ENCODE results near the gene RAB27B. TPM values are rescaled to one million over a fixed set of nuclear protein-coding genes. Genes with fewer than 3 reads are reported as not detected.
"Not testable (repeated sequence)": the region's sequence is repeated elsewhere in the genome, so short reads cannot be mapped to it uniquely, and the experiment has no call there.

Gene RAB27B
- total RNA-seq, 1 donor from 2014 or later, result 5.0 TPM

GRCh38 chr18:54813977-54814565 lies 14.2 kb upstream of the RAB27B start:
- Mint-ChIP-seq H3K9me3 (no peaks in the 10 kb centered on the region), H3K27me3 (ENCODE audit: insufficient read depth, low read depth) (peaks cover 2% of the 10 kb centered on the region), H3K27ac (no peak overlapping the region), H3K4me3 (no peak overlapping the region), H3K36me3 (no peaks in the 10 kb centered on the region), H3K4me1 (no peaks in the 10 kb centered on the region)
- Histone ChIP-seq H4K20me1 (ENCODE audit: low read depth) (no peaks in the 10 kb centered on the region), H3K79me2 (ENCODE audit: low read depth) (no peaks in the 10 kb centered on the region), H3K9me3 (ENCODE audit: low read depth) (no peaks in the 10 kb centered on the region), H3F3A (ENCODE audit: low read depth) (no peaks in the 10 kb centered on the region), H3K4me1 (no peaks in the 10 kb centered on the region), H3K36me3 (no peaks in the 10 kb centered on the region), H3K4me2 (no peak overlapping the region), H2AFZ (replicated peaks) (no peak overlapping the region), H3K4me3 (no peak overlapping the region), H3K27me3 (no peaks in the 10 kb centered on the region), H3K27ac (no peak overlapping the region), H3K9ac (no peak overlapping the region)
- TF ChIP-seq EZH2phosphoT487 (IDR thresholded peaks at IDR 0.05), result no peak
- no peak for TF ChIP-seq CTCF (IDR thresholded peaks at IDR 0.05)
- TF ChIP-seq EZH2 (IDR thresholded peaks at IDR 0.05), result no peak
- DNase-seq (ENCODE audit: low spot score), result no peak

GRCh38 chr18:54815086-54815485 lies 13.2 kb upstream of the RAB27B start:
- Mint-ChIP-seq H3K27ac (no peak overlapping the region), H3K4me3 (no peak overlapping the region), H3K36me3 (no peaks in the 10 kb centered on the region), H3K27me3 (ENCODE audit: insufficient read depth, low read depth) (no peaks in the 10 kb centered on the region), H3K4me1 (no peaks in the 10 kb centered on the region), H3K9me3 (no peaks in the 10 kb centered on the region)
- H3F3A ChIP-seq (ENCODE audit: low read depth), result no peaks in the 10 kb centered on the region
- no peak overlapping the region for H2AFZ ChIP-seq (replicated peaks)
- H3K9me3 ChIP-seq (ENCODE audit: low read depth), result no peaks in the 10 kb centered on the region
- no peak overlapping the region for H3K9ac ChIP-seq
- H3K36me3 ChIP-seq, result no peaks in the 10 kb centered on the region
- no peak for DNase-seq (ENCODE audit: low spot score)
- H3K4me3 ChIP-seq, result no peak overlapping the region
- H4K20me1 ChIP-seq (ENCODE audit: low read depth), result no peaks in the 10 kb centered on the region
- H3K27ac ChIP-seq, result no peak overlapping the region
- TF ChIP-seq EZH2 (IDR thresholded peaks at IDR 0.05) (no peak), CTCF (IDR thresholded peaks at IDR 0.05) (no peak), EZH2phosphoT487 (IDR thresholded peaks at IDR 0.05) (no peak)
- H3K79me2 ChIP-seq (ENCODE audit: low read depth), result no peaks in the 10 kb centered on the region
- H3K4me1 ChIP-seq, result no peaks in the 10 kb centered on the region
- H3K27me3 ChIP-seq, result no peaks in the 10 kb centered on the region
- H3K4me2 ChIP-seq, result no peak overlapping the region

GRCh38 chr18:54820785-54821275 lies 7.4 kb upstream of the RAB27B start:
- not testable (repeated sequence) for H3K36me3 ChIP-seq; H3K9me3 Mint-ChIP-seq; H3K4me1 Mint-ChIP-seq; H3F3A ChIP-seq (ENCODE audit: low read depth); H3K27me3 Mint-ChIP-seq (ENCODE audit: insufficient read depth, low read depth); H3K27ac ChIP-seq; H3K4me3 ChIP-seq; H3K9me3 ChIP-seq (ENCODE audit: low read depth); H3K4me1 ChIP-seq; H3K79me2 ChIP-seq (ENCODE audit: low read depth); H3K27ac Mint-ChIP-seq; H2AFZ ChIP-seq (replicated peaks); H3K27me3 ChIP-seq; H3K36me3 Mint-ChIP-seq; H3K4me3 Mint-ChIP-seq; DNase-seq (ENCODE audit: low spot score); H3K9ac ChIP-seq; H4K20me1 ChIP-seq (ENCODE audit: low read depth); H3K4me2 ChIP-seq
